COLO829 (cell line): Measurements from ENCODE around the gene ZNF791.
"Not testable (repeated sequence)": the region's sequence is repeated elsewhere in the genome, so short reads cannot be mapped to it uniquely, and the experiment has no call there.

Experiments used
- DNase-seq: peaks from one replicate; pipeline ENCODE4 v3.0.0; 2012; ENCODE audit warnings: low spot score

Gene ZNF791

GRCh38 chr19:12629215-12629614 lies 18.5 kb downstream of the ZNF791 start:
- DNase-seq, result no peak

- DNase-seq, result no peak
Observed at GRCh38 chr19:12636631-12637030, 25.9 kb downstream of the ZNF791 start.

- DNase-seq, result no peak
Observed at GRCh38 chr19:12638611-12639182, 28.0 kb downstream of the ZNF791 start.

GRCh38 chr19:12639901-12640613 lies 29.3 kb downstream of the ZNF791 start:
- peak; percentile 54 for DNase-seq

GRCh38 chr19:12641456-12641855 lies 30.7 kb downstream of the ZNF791 start:
- no peak for DNase-seq

- DNase-seq, result no peak
Observed at GRCh38 chr19:12642506-12642905, 31.8 kb downstream of the ZNF791 start.

GRCh38 chr19:12643716-12644115 lies 33.0 kb downstream of the ZNF791 start:
- not testable (repeated sequence) for DNase-seq

GRCh38 chr19:12646551-12646950 lies 35.8 kb downstream of the ZNF791 start:
- DNase-seq, result no peak

- DNase-seq, result no peak
Observed at GRCh38 chr19:12647047-12647446, 36.3 kb downstream of the ZNF791 start.

- DNase-seq, result no peak
Observed at GRCh38 chr19:12647490-12648071, 36.9 kb downstream of the ZNF791 start.

- no peak for DNase-seq
Observed at GRCh38 chr19:12648088-12648487, 37.4 kb downstream of the ZNF791 start.

GRCh38 chr19:12649941-12650340 lies 39.2 kb downstream of the ZNF791 start:
- DNase-seq, result no peak

GRCh38 chr19:12652219-12652618 lies 41.5 kb downstream of the ZNF791 start:
- DNase-seq, result no peak

- DNase-seq, result no peak
Observed at GRCh38 chr19:12655546-12655945, 44.8 kb downstream of the ZNF791 start.

- peak; percentile 24 for DNase-seq
Observed at GRCh38 chr19:12656899-12657571, 46.3 kb downstream of the ZNF791 start.

GRCh38 chr19:12657966-12658365 lies 47.2 kb downstream of the ZNF791 start:
- no peak for DNase-seq

- DNase-seq, result no peak
Observed at GRCh38 chr19:12660980-12661379, 50.3 kb downstream of the ZNF791 start.

GRCh38 chr19:12664406-12665280 lies 53.9 kb downstream of the ZNF791 start:
- DNase-seq, result peak; percentile 15

- DNase-seq, result no peak
Observed at GRCh38 chr19:12665281-12665573, 54.5 kb downstream of the ZNF791 start.

- no peak for DNase-seq
Observed at GRCh38 chr19:12665671-12666264, 55.0 kb downstream of the ZNF791 start.

- peak; percentile 64 for DNase-seq
Observed at GRCh38 chr19:12666265-12667048, 55.7 kb downstream of the ZNF791 start, which contains the start of the genes MAN2B1 and WDR83. MAN2B1 (minus strand) TSS chr19:12666742; CDS start chr19:12666701, 41 bp downstream. WDR83 (plus strand) TSS chr19:12666807; CDS start chr19:12669791, 2,984 bp downstream.
